Neural progenitor cell (in vitro differentiated cells): ENCODE results near the gene LRBA.

Source experiments
- CTCF ChIP-seq: fragments of 200-600 bp; sonication (generic); IDR thresholded peaks from 2 replicates; pipeline ENCODE4 v1.5.1; 2017; ENCODE audit warnings: antibody characterized with exemption, mild to moderate bottlenecking
- EZH2 ChIP-seq: fragments of 200-600 bp; sonication (generic); IDR thresholded peaks from 2 replicates; pipeline ENCODE4 v1.6.1; 2017; ENCODE audit warnings: antibody characterized with exemption, mild to moderate bottlenecking, moderate library complexity
- EZH2phosphoT487 ChIP-seq: fragments of 200-600 bp; sonication (generic); IDR thresholded peaks from 2 replicates; pipeline ENCODE4 v1.6.1; 2017; ENCODE audit warnings: antibody characterized with exemption

- TF ChIP-seq CTCF (no peak), EZH2 (no peak), EZH2phosphoT487 (no peak)
Observed at GRCh38 chr4:150375025-150375424, 640.1 kb downstream of the LRBA start.
